G401 (cell line): ENCODE data around the gene GPR179. TPM values are rescaled to one million over a fixed set of nuclear protein-coding genes. Genes with fewer than 3 reads are reported as not detected.
A peak's percentile ranks its signal among the peaks of the same experiment; 100 is the strongest.

Experiments used
- DNase-seq: peaks from one replicate; pipeline ENCODE4 v3.0.0-alpha.2; 2015; ENCODE audit warnings: low spot score
- in situ Hi-C: cut with HindIII; loops from 2 replicates; pipeline ENCODE4 v1.10.0; 2016; ENCODE audit warnings: low sequenced_read_pairs, mixed read lengths
- total RNA-seq: library from RNA; depleted of rRNA; stranded (reverse); fragments of >200 nt; shearing (Covaris generic); gene quantifications from 2 replicates; pipeline ENCODE4 v1.2.3, GENCODE V29; 2014; rRNA removed

Gene GPR179, protein sequence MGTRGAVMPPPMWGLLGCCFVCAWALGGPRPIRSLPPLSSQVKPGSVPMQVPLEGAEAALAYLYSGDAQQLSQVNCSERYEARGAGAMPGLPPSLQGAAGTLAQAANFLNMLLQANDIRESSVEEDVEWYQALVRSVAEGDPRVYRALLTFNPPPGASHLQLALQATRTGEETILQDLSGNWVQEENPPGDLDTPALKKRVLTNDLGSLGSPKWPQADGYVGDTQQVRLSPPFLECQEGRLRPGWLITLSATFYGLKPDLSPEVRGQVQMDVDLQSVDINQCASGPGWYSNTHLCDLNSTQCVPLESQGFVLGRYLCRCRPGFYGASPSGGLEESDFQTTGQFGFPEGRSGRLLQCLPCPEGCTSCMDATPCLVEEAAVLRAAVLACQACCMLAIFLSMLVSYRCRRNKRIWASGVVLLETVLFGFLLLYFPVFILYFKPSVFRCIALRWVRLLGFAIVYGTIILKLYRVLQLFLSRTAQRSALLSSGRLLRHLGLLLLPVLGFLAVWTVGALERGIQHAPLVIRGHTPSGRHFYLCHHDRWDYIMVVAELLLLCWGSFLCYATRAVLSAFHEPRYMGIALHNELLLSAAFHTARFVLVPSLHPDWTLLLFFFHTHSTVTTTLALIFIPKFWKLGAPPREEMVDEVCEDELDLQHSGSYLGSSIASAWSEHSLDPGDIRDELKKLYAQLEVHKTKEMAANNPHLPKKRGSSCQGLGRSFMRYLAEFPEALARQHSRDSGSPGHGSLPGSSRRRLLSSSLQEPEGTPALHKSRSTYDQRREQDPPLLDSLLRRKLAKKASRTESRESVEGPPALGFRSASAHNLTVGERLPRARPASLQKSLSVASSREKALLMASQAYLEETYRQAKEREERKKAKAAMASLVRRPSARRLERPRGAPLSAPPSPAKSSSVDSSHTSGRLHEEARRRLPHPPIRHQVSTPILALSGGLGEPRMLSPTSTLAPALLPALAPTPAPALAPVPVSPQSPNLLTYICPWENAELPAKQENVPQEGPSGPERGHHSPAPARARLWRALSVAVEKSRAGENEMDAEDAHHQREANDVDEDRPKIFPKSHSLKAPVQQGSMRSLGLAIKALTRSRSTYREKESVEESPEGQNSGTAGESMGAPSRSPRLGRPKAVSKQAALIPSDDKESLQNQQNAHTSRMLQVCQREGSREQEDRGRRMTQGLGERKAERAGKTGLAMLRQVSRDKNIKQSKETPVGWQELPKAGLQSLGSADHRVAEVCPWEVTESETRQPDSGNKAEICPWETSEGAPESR (N-terminal part only)
- total RNA-seq, result not detected in 2 replicates

DNA sequence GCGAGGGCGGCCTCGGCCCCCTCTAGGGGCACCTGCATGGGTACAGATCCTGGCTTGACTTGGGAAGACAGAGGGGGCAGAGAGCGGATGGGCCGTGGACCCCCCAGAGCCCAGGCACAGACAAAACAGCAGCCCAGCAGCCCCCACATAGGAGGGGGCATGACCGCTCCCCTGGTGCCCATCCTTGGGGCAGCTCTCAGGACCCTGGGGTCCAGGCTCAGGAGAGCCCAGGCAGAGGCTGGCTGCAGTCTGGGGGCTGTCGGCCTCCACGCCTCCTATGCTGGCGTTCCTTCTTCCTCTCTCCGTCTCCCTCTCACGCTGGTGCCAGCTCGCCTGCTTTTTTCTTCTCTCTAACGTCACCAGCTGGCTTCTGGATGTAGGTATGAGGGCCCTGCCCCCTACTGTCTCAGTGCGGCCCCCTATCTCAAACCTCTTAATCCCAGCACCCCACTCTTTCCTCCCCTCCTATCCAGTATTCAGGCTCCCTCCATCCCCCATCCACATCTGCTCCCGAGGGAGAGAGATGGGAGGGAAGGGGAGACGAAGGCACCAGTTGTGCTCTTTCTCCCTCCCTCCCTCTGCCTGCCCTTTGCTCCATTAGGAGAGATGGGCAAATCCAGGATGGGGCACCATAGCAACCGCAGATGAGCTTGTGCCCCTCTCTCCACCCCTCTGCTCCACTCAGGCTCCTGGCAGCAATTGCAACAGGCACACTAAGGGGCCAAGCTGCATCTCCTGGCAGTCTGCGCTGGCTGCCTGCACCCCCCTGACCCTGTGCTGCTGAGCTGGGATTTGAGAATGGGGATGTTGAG, at the start of gene GPR179:
Gene GPR179, minus strand, starts transcription at position 349 of the 812 bp plus-strand sequence. Its CDS starts 167 bp downstream, at position 182.
- DNase-seq, result no peak
- in situ Hi-C loops, result no loop called here

DNA sequence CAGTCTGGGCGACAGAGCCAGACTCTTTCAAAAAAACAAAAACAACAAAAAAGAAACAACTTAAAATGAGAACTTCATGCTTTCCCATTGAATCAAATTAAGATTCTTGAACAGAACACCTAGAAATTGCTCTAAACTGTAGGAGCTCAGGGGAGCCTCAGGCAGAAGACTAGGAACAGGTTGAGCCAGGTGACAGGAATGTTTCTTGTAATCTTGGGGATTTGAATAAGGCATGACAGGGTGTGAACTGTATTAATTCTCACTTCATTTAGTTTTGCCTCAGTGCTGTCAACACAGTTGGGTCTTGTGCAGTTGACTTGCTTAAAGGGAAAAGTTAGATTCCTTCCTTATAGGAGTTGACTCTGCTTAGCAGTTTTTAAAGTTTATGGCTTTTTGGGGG, 35.7 kb upstream of the GPR179 start:
- no peak for DNase-seq
- in situ Hi-C loops, result no loop called here

DNA sequence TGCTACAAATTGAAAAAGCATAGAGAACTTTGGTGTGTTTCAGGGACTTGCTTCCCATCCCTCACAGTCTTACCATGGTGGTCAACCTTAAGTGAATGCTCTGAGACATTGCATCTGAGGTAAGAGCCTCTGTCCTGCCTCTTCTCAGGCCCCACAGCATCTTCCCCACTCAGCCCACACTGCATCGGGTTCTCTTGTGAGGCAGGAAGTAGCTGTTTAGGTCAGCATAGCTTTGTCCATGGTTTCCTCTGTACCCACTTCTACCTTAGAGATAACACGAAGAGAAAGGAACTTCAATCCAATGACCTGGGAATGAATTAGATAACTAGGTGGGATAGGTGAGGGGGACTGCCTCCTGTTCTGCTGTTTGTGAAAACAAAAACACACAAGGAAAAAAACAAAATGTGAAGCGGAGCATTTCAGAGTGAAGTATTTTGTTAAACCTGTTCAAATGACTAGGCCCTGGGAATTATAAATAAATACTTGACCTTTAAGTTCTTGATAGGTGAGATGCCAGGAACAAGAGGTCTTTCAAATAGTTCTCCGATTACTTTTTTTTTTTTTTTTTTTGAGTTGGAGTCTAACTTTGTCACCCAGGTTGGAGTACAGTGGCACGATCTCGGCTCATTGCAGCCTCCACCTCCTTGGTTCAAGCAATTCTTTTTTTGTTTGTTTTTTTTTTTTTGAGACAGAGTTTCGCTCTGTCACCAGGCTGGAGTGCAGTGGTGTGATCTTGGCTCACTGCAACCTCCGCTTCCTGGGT, 25.5 kb upstream of the GPR179 start:
- in situ Hi-C loops, result no loop called here
- DNase-seq, result no peak

DNA sequence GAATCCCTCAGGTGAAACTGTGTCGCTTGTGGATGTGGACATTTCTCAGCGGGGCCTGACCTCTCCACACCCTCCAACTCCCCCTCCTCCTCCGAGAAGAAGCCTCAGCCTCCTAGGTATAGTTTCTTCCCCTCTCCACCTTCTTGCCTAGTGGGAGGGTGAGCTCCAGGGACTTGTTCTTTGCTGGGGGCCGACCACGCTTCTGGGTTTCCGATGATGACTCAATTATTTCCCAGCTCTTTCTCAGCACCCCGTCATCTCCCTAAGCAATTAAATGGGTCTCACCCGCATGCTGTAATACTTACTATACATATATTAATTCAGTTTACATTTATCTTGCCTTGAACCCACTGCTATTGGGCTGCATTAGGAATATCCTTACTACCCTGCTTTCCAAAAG, 21.0 kb upstream of the GPR179 start:
- in situ Hi-C loops, result no loop called here
- DNase-seq, result no peak

DNA sequence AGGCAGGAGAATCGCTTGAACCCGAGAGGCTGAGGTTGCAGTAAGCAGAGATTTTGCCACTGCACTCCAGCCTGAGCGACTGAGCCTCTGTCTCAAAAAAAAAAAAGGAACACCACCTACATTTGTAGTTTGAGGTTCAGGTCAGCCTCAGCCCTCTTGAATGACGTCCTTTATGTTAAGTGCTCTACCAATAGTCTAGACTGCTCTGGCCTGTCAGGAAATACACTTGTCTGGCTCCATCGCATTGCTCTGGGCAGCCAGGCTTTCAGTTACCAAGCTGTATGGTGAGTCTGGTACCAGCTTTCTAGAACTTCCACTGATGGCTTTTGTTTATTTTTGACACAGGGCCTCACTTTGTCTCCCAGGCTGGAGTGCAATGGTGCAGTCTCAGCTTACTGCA, 19.3 kb upstream of the GPR179 start:
- in situ Hi-C loops, result no loop called here
- DNase-seq, result no peak

DNA sequence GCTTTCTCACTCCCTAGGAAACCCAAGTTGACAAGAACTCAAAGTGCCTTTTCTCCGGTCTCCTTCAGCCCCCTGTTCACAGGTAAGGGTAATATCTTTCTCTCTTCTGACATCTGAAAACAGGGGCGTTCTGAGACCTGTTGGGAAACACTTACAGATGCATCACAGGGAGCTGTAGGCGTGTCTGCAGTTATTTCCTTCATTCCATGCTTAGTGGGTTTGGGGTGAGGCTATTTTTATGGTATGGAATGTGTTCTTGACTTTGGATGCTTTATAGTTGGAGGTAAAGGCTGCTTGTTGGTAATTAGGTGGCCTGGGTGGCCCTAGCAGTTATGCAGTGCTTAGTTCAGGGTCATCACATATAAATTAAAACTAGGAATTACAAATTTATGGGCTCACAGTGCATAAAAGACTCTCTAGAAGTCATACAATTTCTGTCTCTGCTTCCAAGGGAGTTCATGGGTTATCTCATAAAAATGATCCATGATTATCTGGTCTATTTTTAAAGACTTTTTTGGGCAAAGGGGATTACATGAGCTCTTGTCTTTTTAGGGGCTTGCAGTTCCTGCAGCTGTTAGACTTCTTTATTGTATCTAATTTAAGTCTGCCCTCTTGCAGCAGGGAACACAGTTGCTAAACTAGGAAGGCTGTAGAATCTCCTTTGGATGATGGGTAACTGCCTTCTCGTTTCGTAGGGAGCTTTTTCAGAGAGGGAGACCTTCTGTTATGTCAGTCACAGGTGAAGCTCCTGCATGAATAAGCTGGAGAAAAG, 18.1 kb upstream of the GPR179 start:
- in situ Hi-C loops, result no loop called here
- no peak for DNase-seq

DNA sequence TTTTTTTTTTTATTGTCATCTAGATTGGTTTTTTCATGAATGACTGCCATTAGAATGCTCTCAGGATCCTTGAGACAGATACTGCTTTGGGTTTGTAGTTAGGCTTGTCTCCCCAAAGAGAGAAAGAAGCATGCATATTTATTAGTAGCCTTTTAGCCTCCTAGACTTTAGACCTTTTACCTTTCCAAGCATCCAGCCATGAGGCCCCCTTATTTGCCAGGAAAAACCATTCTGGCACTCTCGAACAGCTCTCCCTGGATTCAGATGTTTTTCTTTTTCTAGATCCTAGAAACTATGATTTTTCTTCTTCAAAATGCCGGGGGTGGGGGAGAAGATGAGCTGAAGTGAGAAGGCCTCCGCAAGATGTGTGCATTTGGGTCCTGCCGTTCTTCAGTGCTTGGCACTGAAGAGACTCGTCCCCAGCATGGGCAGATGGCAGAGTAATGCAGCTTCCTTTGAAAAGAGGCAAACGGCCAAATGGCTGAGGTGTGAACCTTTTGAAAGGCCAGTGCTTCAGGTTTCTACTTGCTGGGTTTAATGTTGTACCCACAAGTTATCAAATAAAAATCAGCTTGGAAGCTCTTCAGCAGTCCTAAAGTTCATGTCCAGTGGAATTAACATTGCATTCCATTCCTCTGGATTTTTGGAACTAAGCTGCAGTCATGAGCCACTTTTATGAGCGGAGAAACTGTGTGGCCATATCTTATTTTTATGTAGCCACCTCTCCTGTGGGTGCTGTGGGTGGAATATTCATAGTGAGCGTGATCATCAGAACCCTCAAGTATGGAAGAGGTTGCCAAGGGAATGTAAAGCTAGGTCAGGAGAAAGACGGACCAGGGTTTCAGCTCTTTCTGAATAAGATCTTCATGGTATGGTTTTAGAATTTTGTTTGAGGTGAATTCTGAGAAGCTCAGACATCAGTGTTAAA, 15.1 kb upstream of the GPR179 start:
- in situ Hi-C loops, result no loop called here
- DNase-seq, result peak; percentile 98

DNA sequence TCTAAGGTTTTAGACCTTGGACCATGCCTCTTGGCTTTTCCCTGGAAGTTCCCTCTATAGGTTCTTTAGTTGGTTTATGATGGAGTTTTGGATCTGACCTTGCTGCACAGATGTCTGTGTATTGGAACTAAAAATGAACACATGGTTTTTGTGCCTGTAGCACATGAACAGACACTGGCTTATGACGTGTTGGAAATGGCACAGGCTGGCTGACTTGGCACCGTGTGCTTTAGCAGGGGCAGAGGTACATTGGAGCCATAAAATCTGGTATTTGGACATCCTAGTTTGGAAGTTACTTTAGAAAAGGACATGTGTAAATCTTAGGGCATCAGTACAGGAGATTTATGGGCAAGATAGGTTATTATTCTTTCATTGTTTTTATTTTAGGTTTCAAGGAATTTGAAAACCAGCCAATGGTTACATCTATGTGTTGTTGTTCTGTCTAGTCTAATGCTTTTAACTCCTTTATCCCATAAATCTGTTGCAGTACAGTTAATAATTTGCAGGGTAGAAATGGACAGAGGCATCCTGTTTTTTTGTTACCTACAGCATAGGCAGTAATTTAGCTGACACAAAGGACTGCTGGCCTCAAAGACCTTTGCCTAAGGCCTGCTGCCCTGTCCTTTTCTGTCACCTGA, 13.8 kb upstream of the GPR179 start:
- DNase-seq, result peak; percentile 92
- in situ Hi-C loops, result no loop called here

DNA sequence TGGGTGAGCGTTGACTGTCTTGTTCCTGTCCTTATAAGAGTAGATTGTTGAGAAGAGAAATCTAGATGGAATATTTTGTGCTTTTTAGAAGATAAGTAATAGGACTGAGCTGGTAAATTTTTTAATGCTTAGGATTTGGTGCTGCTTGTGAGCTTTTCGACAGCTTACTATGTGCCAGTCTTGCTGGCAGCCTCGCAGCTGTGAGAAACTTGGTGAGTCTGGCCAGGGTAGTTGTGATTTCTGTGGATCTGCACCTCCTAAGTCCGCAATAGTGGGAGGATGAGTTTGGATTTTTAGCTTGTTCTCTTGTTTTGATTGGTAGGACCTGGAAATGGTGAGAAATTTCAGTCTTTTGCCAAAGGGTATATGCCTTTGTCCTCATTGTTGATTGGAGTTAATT, 11.5 kb upstream of the GPR179 start:
- no peak for DNase-seq
- in situ Hi-C loops, result no loop called here

DNA sequence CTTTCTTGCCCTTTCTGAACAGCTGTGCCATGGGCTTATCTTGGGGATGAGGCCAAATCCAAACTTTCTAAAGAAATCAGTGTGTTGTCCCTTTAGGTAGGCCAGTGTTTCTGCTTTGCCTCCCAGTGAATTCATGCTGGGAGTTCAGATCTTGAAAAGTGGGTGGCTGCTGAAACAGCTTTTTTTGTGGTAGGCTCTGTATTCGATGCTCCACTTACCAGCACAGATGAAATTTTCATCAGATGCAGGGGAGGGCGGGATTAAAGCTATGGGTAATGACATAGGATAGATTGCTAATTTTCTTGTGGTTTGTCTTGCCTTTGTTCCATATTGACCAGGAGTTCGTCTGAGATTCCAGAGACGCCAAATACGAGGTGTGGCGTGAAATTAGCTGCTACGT, 10.7 kb upstream of the GPR179 start:
- DNase-seq, result peak; percentile 55
- in situ Hi-C loops, result no loop called here

DNA sequence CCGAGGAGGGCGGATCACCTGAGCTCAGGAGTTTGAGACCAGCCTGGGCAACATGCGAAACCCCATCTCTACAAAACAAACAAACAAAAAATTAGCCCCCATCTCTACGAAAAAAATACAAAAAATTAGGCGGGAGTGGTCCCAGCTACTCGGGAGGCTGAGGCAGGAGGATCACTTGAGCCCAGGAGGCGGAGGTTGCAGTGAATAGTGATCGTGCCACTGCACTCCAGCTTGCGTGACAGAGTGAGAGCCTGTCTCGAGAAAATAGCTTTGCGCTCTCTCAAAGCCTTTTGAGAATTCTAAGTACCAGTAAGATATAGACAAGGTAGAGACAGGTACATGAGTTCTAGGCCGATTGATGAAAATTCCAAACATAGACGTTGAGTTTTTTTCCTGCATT, 9.9 kb upstream of the GPR179 start:
- in situ Hi-C loops, result no loop called here
- DNase-seq, result no peak

DNA sequence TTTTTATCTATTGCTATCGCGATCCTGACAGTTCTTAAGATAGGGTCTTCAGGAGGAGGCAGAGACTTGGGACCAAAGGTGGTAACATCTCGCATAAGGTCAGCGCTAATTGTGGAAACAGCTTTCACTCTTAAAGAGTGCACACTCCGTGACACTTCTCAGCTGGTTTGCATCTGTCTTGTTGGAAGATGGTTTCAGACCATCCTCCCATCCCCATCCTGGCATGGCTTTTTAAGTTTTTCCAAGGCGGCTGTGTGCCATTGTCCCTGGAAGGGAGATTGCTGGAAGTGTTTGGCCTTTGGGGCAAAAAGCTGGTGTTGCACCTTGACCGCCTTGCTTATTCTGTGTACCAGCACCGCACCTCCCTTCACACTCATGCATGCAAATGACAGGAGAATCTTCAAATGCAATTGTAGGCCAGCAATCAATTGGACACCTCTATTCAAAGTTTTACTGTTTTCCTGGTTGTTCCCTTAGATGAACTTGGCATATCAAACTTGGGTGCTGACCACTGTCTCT, 9.4 kb upstream of the GPR179 start:
- in situ Hi-C loops, result no loop called here

DNA sequence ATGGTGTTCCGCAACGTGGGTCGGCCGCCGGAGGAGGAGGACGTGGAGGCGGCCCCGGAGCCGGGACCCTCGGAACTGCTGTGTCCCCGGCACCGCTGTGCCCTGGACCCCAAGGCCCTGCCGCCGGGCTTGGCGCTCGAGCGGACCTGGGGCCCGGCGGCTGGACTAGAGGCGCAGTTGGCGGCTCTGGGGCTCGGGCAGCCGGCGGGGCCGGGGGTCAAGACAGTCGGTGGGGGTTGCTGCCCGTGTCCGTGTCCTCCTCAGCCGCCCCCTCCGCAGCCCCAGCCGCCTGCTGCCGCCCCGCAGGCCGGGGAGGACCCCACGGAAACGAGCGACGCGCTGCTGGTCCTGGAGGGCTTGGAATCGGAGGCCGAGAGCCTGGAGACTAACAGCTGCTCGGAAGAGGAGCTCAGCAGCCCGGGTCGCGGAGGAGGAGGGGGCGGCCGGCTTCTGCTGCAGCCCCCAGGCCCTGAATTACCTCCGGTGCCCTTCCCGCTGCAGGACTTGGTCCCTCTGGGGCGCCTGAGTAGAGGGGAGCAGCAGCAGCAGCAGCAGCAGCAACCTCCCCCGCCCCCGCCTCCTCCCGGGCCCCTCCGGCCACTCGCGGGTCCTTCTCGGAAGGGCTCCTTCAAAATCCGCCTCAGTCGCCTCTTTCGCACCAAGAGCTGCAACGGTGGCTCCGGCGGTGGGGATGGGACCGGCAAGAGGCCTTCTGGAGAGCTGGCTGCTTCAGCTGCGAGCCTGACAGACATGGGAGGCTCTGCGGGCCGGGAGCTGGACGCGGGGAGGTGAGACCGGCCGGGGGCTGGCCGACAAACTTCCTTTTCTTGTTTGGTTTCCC, 8.7 kb upstream of the GPR179 start:
- in situ Hi-C loops, result no loop called here
- no peak for DNase-seq

More for the DNA sequence above, 9.4 kb upstream of the GPR179 start:
- no peak for DNase-seq

DNA sequence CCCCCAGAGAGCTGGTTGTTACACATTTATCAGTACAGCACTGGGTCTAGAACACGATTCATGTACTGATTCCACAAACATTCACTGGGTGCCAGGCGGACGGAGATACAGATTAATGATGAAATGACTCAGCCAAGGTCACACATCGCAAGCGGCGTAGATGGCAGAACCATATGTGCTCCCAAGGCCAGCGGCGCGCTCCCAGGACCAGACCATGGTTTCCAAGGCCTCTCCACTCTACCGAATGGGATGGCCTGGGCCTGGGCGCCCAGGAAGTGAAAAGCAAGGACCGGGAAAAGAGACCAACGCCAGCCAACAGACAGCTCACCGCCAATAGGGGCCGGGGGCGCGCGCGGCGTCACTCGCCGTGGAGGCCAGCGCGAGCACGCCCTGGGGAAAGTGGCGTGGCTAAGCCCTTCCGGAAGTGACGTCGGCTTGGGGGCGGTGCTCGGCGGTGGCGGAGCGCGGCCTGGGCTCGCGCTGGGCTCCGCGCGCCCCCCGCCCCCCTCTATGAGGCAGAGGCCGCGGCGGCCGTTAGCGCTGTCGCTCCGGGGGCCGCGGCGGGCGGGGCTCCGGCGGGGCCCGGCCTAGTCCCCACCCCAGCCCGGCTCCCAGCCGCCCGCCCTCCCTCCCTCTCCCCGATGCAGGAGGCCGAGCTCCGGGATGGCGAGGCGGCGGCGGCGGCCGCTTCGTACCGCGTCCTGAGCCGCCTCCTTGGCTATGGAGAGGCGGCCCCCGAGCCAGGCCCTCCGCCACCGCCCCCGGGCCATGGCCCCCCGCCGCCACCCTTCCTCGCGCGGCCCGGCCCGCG, 7.9 kb upstream of the GPR179 start, which contains the start of gene SOCS7:
Gene SOCS7, plus strand, starts transcription at position 433 of the 811 bp plus-strand sequence. Its CDS starts 209 bp downstream, at position 642.
- in situ Hi-C loops, result no loop called here
- peak; percentile 93 for DNase-seq
